Mesothelial cell of epicardium (in vitro differentiated cells): Measurements from ENCODE around the gene GOLGA1. TPM values are rescaled to one million over a fixed set of nuclear protein-coding genes. Genes with fewer than 3 reads are reported as not detected.

Experiments used
- DNase-seq, 2 experiments: peaks; one replicate each; pipeline ENCODE4 v3.0.0; 2021; ENCODE audit warnings: low spot score in 2 of 2; ENCODE audit not compliant: unreplicated experiment in 2 of 2
- H3K27ac Mint-ChIP-seq: 2 replicates; pipeline ENCODE4 v1.8.0; 2021; ENCODE audit warnings: mixed read lengths
- H3K27me3 Mint-ChIP-seq: 2 replicates; pipeline ENCODE4 v1.8.0; 2021; ENCODE audit warnings: low read depth, mixed read lengths
- H3K36me3 Mint-ChIP-seq: 2 replicates; pipeline ENCODE4 v1.8.0; 2021; ENCODE audit warnings: mixed read lengths
- H3K4me1 Mint-ChIP-seq: 2 replicates; pipeline ENCODE4 v1.8.0; 2021; ENCODE audit warnings: mixed read lengths
- H3K4me3 Mint-ChIP-seq: 2 replicates; pipeline ENCODE4 v1.8.0; 2021; ENCODE audit warnings: mild to moderate bottlenecking, moderate library complexity, mixed read lengths
- H3K9me3 Mint-ChIP-seq: 2 replicates; pipeline ENCODE4 v1.8.0; 2021; ENCODE audit warnings: mixed read lengths
- CTCF ChIP-seq: fragments of 200-600 bp; sonication (generic); IDR thresholded peaks from one replicate; pipeline ENCODE4 v1.5.0; 2021; ENCODE audit warnings: antibody characterized with exemption; ENCODE audit not compliant: unreplicated experiment
- total RNA-seq: library from RNA; stranded (reverse); gene quantifications from 3 replicates; pipeline ENCODE4 v1.2.1, GENCODE V29; 2021

The GOLGA1 gene
- total RNA-seq, 1 donor from 2014 or later, result 23.6 TPM

DNA sequence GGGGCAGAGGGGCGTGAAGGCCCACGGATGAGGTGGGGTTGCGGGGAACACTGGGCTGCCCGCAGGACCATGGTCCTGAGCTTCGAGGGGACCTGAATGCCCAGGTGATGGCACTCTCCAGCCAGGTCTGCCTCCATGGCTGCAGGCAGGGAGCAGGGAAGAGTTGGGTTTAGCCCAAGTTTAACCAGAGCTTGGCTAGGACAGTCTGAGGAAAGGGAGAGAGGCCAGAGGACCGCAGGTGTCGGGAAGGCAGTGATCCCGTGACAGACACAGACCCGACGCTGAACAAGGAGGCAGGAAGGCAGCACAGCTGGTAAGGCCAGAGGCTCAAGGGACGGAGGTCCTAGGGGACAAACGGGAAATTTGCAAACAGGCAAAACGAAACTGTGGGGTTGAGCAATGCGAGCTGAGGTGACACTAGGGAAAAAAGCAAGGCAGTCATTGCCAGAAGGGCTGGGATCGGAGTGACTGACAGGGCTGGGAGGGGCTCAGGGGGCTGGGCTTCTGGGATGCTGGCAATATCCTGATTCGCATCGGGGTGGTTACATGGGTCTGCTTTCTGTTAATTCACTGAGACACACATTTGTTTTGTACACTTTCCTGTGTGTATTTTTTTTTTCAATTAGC is 53.9 kb downstream of the GOLGA1 start:
- TF ChIP-seq CTCF, result no peak
- Mint-ChIP-seq H3K27me3 (no peaks in the 10 kb centered on the region), H3K27ac (no peak overlapping the region), H3K4me3 (no peak overlapping the region), H3K36me3 (peaks cover 31% of the 10 kb centered on the region), H3K4me1 (no peaks in the 10 kb centered on the region), H3K9me3 (no peaks in the 10 kb centered on the region)
- DNase-seq, result no peak

GRCh38 chr9:124886461-124886860 is 54.4 kb downstream of the GOLGA1 start:
- no peak for TF ChIP-seq CTCF
- H3K27ac Mint-ChIP-seq, result no peak overlapping the region
- H3K4me1 Mint-ChIP-seq, result no peaks in the 10 kb centered on the region
- no peaks in the 10 kb centered on the region for H3K27me3 Mint-ChIP-seq
- peaks cover 36% of the 10 kb centered on the region for H3K36me3 Mint-ChIP-seq
- no peak for DNase-seq
- H3K9me3 Mint-ChIP-seq, result no peaks in the 10 kb centered on the region
- H3K4me3 Mint-ChIP-seq, result no peak overlapping the region

DNA sequence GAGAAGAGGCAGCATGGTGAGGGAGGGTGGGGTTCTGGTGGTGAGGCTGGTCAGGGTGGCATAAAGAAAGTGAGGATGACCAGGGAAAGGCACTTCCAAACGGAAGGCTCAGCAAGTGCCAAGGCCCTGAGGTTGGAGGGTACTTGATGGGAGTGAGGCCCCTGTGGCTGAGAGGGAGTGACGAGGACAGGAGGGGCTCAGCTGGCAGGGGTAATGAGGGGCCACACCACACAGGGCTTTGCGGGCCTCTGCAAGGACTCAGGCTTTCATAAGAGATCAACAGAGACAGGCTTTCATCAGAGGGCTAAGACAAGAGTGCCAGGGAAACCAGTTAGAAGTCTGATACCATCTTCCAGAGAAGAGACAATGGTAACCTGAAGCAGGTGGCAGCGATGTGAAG is 55.3 kb downstream of the GOLGA1 start:
- H3K27me3 Mint-ChIP-seq, result no peaks in the 10 kb centered on the region
- H3K4me1 Mint-ChIP-seq, result no peaks in the 10 kb centered on the region
- H3K27ac Mint-ChIP-seq, result no peak overlapping the region
- DNase-seq, result no peak
- H3K4me3 Mint-ChIP-seq, result no peak overlapping the region
- H3K36me3 Mint-ChIP-seq, result peaks cover 36% of the 10 kb centered on the region
- no peaks in the 10 kb centered on the region for H3K9me3 Mint-ChIP-seq
- TF ChIP-seq CTCF, result no peak

DNA sequence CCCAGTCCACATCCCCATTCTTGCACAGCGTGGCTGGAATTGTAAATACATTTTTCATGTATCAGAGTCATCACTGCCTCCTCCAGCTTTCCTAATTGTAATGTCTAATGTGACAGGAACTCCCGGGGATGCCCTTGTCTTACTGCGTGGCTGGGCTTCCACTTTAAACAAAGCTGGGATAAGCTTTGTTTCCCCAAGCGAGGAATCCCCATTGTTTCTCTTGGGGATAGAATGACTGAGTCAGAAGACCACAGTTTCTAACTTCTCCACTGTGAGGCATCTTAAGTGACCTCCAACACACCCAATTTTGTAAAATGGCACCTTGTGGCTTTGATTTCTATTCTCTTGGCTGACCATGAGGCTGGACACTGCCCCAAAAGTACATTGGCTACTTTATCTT is 56.5 kb downstream of the GOLGA1 start:
- no peak for TF ChIP-seq CTCF
- Mint-ChIP-seq H3K9me3 (no peaks in the 10 kb centered on the region), H3K4me1 (no peaks in the 10 kb centered on the region), H3K36me3 (peaks cover 29% of the 10 kb centered on the region), H3K4me3 (no peak overlapping the region), H3K27ac (no peak overlapping the region), H3K27me3 (no peaks in the 10 kb centered on the region)
- no peak for DNase-seq

DNA sequence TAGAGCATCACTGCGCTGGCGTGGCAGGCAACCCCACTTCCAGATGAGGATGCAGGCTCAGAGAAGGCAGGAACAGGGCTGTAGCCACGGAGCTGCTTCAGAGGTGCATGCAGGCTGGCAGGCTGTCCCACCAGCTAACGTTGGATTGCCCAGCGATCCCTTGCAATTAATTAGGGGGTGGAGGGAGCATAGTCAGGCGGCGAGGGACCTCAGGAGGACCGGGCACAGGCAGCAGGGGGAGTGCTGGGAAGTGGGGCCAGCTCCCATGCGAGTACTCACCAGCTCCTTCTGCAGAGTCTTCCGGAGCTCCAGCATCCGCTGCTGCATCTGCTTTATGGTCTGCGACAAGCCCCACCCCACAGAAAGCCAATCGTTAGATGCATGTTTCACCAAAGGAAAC is 58.7 kb downstream of the GOLGA1 start:
- no peaks in the 10 kb centered on the region for H3K9me3 Mint-ChIP-seq
- peaks cover 26% of the 10 kb centered on the region for H3K36me3 Mint-ChIP-seq
- no peak overlapping the region for H3K4me3 Mint-ChIP-seq
- DNase-seq, result no peak
- no peak overlapping the region for H3K27ac Mint-ChIP-seq
- no peaks in the 10 kb centered on the region for H3K27me3 Mint-ChIP-seq
- TF ChIP-seq CTCF, result no peak
- no peaks in the 10 kb centered on the region for H3K4me1 Mint-ChIP-seq
